Parathyroid adenoma (tissue), 2 donors: ENCODE results near the gene NDUFS6.
"Not testable (repeated sequence)": the region's sequence is repeated elsewhere in the genome, so short reads cannot be mapped to it uniquely, and the experiment has no call there.

Source experiments
- H2AFZ ChIP-seq: fragments of 300-600 bp; sonication (generic); one replicate; pipeline ENCODE4 v1.7.0; 2017; ENCODE audit warnings: antibody characterized with exemption, mild to moderate bottlenecking
- H3K27ac ChIP-seq: fragments of 300-600 bp; sonication (generic); one replicate; pipeline ENCODE4 v1.7.0; 2017
- H3K27me3 ChIP-seq: fragments of 300-600 bp; sonication (generic); one replicate; pipeline ENCODE4 v1.7.0; 2017; ENCODE audit warnings: low read length; ENCODE audit not compliant: control insufficient read depth, insufficient read depth
- H3K36me3 ChIP-seq: fragments of 300-600 bp; sonication (generic); one replicate; pipeline ENCODE4 v1.7.0; 2017; ENCODE audit warnings: low read length; ENCODE audit not compliant: control insufficient read depth, insufficient read depth
- H3K4me1 ChIP-seq: fragments of 300-600 bp; sonication (generic); one replicate; pipeline ENCODE4 v1.7.0; 2017; ENCODE audit warnings: control low read depth
- H3K4me2 ChIP-seq: fragments of 300-600 bp; sonication (generic); one replicate; pipeline ENCODE4 v1.7.0; 2017; ENCODE audit warnings: low read length
- H3K4me3 ChIP-seq: fragments of 300-600 bp; sonication (generic); one replicate; pipeline ENCODE4 v1.7.0; 2017; ENCODE audit warnings: low read depth, low read length
- H3K79me2 ChIP-seq: fragments of 300-600 bp; sonication (generic); one replicate; pipeline ENCODE4 v1.7.0; 2017; ENCODE audit warnings: control low read depth
- H3K9ac ChIP-seq: fragments of 300-600 bp; sonication (generic); one replicate; pipeline ENCODE4 v1.7.0; 2017; ENCODE audit warnings: mild to moderate bottlenecking
- H3K9me3 ChIP-seq: fragments of 300-600 bp; sonication (generic); one replicate; pipeline ENCODE4 v1.7.0; 2017; ENCODE audit warnings: low read length; ENCODE audit not compliant: control insufficient read depth
- TF ChIP-seq, protein P1 (sequence below): fragments of 300-600 bp; sonication (generic); IDR thresholded peaks from one replicate; pipeline ENCODE4 v1.7.0; 2017; ENCODE audit warnings: antibody characterized with exemption, mild to moderate bottlenecking
- donor health status: primary hyperparathyroidism.

The NDUFS6 gene

DNA sequence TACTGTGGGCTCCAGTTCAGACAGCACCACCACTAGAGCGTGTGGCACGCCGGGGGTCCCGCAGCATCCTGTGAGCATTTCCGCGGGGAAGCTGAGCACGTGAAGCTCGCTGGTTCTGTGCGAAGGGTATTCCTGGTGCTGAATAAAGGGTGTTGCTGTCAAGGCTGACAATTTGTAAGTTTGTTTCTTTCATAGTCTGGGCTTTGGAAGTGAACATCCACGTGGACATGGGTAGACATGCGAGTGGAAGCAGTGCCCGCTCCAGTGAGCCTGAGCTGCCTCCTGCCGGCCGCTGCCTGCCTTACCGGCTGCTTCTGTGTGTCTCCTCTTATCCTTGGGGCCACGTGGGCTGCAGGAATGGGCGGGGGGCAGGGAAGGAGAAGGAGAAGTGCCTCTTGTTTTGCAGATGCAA, 14.7 kb downstream of the NDUFS6 start:
- Histone ChIP-seq H3K27ac (no peak overlapping the region), H3K79me2 (peaks cover 3% of the 10 kb centered on the region), H3K4me1 (no peaks in the 10 kb centered on the region), H3K4me2 (no peak overlapping the region), H3K27me3 (no peaks in the 10 kb centered on the region), H3K4me3 (no peak overlapping the region), H3K9me3 (no peaks in the 10 kb centered on the region), H3K36me3 (no peaks in the 10 kb centered on the region), H2AFZ (no peak overlapping the region), H3K9ac (no peak overlapping the region)
- TF ChIP-seq, protein P1, sequence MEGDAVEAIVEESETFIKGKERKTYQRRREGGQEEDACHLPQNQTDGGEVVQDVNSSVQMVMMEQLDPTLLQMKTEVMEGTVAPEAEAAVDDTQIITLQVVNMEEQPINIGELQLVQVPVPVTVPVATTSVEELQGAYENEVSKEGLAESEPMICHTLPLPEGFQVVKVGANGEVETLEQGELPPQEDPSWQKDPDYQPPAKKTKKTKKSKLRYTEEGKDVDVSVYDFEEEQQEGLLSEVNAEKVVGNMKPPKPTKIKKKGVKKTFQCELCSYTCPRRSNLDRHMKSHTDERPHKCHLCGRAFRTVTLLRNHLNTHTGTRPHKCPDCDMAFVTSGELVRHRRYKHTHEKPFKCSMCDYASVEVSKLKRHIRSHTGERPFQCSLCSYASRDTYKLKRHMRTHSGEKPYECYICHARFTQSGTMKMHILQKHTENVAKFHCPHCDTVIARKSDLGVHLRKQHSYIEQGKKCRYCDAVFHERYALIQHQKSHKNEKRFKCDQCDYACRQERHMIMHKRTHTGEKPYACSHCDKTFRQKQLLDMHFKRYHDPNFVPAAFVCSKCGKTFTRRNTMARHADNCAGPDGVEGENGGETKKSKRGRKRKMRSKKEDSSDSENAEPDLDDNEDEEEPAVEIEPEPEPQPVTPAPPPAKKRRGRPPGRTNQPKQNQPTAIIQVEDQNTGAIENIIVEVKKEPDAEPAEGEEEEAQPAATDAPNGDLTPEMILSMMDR = no peak

DNA sequence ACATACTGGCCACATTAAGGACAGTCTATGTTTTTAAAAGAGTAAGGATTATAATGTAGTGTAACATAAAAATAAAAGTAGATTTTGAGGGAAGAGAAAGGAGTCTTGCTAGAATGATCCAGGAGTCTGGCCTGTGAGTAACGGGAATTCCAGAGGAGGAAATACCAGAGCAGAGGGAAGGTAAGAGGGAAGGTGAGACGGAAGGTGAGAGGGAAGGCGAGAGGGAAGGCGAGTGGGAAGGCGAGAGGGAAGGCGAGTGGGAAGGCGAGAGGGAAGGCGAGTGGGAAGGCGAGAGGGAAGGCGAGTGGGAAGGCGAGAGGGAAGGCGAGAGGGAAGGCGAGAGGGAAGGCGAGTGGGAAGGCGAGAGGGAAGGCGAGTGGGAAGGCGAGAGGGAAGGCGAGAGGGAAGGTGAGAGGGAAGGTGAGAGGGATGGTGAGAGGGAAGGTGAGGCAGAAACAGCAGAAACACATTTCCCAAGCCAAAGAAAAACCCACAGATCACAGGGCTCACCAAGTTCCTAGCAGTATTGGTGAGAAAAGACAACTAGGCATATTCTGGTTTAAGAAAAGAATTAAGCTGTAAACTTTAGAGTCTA, 15.4 kb downstream of the NDUFS6 start:
- H3K4me1 ChIP-seq, H3K27me3 ChIP-seq, H3K9me3 ChIP-seq, H3K79me2 ChIP-seq, H2AFZ ChIP-seq, H3K9ac ChIP-seq, H3K4me2 ChIP-seq, H3K4me3 ChIP-seq, H3K36me3 ChIP-seq, H3K27ac ChIP-seq: not testable (repeated sequence)

DNA sequence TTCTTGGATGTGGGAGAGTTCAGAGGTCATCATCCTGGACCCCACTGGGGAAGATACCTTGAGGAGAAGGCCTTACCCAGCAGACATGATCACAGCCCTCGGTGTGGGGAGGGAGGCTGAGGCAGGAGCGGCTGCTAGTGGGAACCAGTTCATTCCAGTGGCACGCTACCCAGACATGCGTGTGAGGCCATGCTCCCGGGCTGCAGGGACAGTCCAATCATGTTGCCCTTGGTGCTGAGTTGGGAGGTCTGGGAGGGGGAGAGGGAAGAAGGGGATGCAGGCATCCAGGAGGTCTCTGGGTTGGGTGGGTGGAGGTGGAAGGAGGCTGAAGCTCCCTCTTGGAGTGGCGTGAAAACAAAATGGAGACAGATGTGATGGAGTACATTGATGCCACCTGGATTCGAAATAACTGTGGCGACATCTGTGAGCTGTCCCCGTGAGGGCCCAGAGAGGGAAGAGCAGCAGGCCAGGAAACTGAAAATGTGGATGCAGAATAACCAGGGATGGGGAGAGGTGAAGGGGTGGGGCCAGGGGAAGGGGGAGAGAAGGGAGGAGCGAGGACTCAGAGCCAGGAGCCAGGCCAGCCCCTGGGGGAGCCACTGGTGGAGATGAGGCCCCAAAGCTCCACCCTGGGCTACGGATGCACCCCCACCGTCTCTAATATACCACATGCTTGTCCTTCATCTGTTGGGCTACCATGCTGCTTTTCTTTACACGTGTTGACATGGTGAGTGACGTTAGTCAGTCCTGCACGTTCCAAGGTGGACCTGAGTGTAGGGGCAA, 16.2 kb downstream of the NDUFS6 start:
- H3K4me1 ChIP-seq = no peaks in the 10 kb centered on the region
- H3K27ac ChIP-seq = no peak overlapping the region
- TF ChIP-seq, protein P1 = no peak
- no peak overlapping the region for H3K4me2 ChIP-seq
- no peaks in the 10 kb centered on the region for H3K36me3 ChIP-seq
- no peaks in the 10 kb centered on the region for H3K27me3 ChIP-seq
- H3K9me3 ChIP-seq = no peaks in the 10 kb centered on the region
- peaks cover 3% of the 10 kb centered on the region for H3K79me2 ChIP-seq
- H2AFZ ChIP-seq = no peak overlapping the region
- H3K9ac ChIP-seq = no peak overlapping the region
- H3K4me3 ChIP-seq = no peak overlapping the region

DNA sequence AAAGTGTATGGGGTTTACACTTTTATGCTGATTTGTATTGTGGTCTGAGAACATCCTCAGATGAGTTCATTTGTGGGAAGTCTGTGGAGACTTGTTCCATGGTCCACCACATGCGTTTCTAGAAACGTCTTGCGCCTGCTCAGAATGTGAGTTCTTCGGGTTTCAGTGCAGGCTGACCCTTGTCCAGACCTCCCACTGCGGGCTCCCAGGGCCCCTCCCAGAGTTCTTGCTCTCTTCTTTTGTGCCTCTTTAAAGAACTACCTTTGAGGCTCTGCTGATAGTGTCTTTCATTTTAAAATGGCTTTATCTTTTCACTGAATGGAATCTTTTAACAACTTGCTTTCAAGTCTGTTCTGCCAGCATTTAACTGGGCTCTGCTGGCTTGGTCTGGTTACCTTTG, 17.6 kb downstream of the NDUFS6 start:
- H3K4me3 ChIP-seq = no peak overlapping the region
- no peaks in the 10 kb centered on the region for H3K4me1 ChIP-seq
- H3K27ac ChIP-seq = no peak overlapping the region
- H3K9me3 ChIP-seq = no peaks in the 10 kb centered on the region
- no peaks in the 10 kb centered on the region for H3K27me3 ChIP-seq
- no peak overlapping the region for H3K9ac ChIP-seq
- no peak overlapping the region for H2AFZ ChIP-seq
- no peaks in the 10 kb centered on the region for H3K79me2 ChIP-seq
- H3K4me2 ChIP-seq = no peak overlapping the region
- no peaks in the 10 kb centered on the region for H3K36me3 ChIP-seq
- TF ChIP-seq, protein P1 = no peak

DNA sequence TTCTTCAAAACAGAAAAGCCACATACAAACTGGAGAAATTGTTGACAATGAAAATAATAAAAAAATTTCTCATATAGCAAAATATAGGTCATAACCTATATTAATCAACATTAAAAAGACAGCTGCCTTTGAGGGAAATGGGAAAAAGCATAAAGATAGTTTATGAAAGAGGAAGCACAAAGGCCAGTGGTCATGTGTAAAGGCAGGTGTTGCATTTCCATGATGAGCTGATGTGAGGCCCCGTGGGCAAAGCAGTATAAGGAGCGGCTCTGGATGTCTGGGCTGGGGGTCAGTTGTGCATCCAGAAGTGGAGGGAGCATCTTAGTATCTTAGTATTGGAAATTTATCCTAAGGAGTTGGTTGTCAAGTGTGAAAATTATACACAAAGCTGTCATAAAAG, 18.3 kb downstream of the NDUFS6 start:
- no peaks in the 10 kb centered on the region for H3K36me3 ChIP-seq
- TF ChIP-seq, protein P1 = no peak

More for the DNA sequence above, 18.3 kb downstream of the NDUFS6 start:
- Histone ChIP-seq H2AFZ (no peak overlapping the region), H3K79me2 (no peaks in the 10 kb centered on the region), H3K27ac (no peak overlapping the region), H3K27me3 (no peaks in the 10 kb centered on the region), H3K9me3 (no peaks in the 10 kb centered on the region), H3K4me2 (no peak overlapping the region), H3K4me1 (no peaks in the 10 kb centered on the region), H3K9ac (no peak overlapping the region), H3K4me3 (no peak overlapping the region)
